ENCODE results near the gene LRRC8D. TPM values are rescaled to one million over a fixed set of nuclear protein-coding genes. Genes with fewer than 3 reads are reported as not detected.

Gene LRRC8D
- total RNA-seq, 1 experiment from 2014 or later: 66.7 TPM

- DNase-seq (ENCODE audit: low read depth): no peak
These were observed 45.7 kb downstream of the LRRC8D start for GRCh38 chr1:89866568-89866967.

GRCh38 chr1:89870998-89871397, 50.2 kb downstream of the LRRC8D start:
- DNase-seq (ENCODE audit: low read depth): peak; percentile 49

- no peak for DNase-seq (ENCODE audit: low read depth)
These were observed 51.1 kb downstream of the LRRC8D start for GRCh38 chr1:89871768-89872473.

- DNase-seq (ENCODE audit: low read depth): no peak
These were observed 51.7 kb downstream of the LRRC8D start for GRCh38 chr1:89872567-89872966.

GRCh38 chr1:89873288-89873687, 52.5 kb downstream of the LRRC8D start:
- peak; percentile 22 for DNase-seq (ENCODE audit: low read depth)

- peak; percentile 85 for DNase-seq (ENCODE audit: low read depth)
These were observed 52.9 kb downstream of the LRRC8D start for GRCh38 chr1:89873770-89874169.

- DNase-seq (ENCODE audit: low read depth): no peak
These were observed 55.6 kb downstream of the LRRC8D start for GRCh38 chr1:89876463-89876862.

GRCh38 chr1:89877756-89878155, 56.9 kb downstream of the LRRC8D start:
- DNase-seq (ENCODE audit: low read depth): no peak

GRCh38 chr1:89878256-89878655, 57.4 kb downstream of the LRRC8D start:
- no peak for DNase-seq (ENCODE audit: low read depth)

GRCh38 chr1:89880679-89881078, 59.8 kb downstream of the LRRC8D start:
- DNase-seq (ENCODE audit: low read depth): no peak

GRCh38 chr1:89881415-89882058, 60.7 kb downstream of the LRRC8D start:
- no peak for DNase-seq (ENCODE audit: low read depth)

GRCh38 chr1:89882348-89883029, 61.7 kb downstream of the LRRC8D start:
- DNase-seq (ENCODE audit: low read depth): no peak

GRCh38 chr1:89883030-89883379, 62.2 kb downstream of the LRRC8D start:
- no peak for DNase-seq (ENCODE audit: low read depth)

- no peak for DNase-seq (ENCODE audit: low read depth)
These were observed 64.1 kb downstream of the LRRC8D start for GRCh38 chr1:89884718-89885596.

GRCh38 chr1:89887270-89887669, 66.4 kb downstream of the LRRC8D start:
- peak; percentile 67 for DNase-seq (ENCODE audit: low read depth)

GRCh38 chr1:89887713-89888112, 66.9 kb downstream of the LRRC8D start:
- DNase-seq (ENCODE audit: low read depth): no peak

- peak; percentile 65 for DNase-seq (ENCODE audit: low read depth)
These were observed 67.9 kb downstream of the LRRC8D start for GRCh38 chr1:89888480-89889322.

GRCh38 chr1:89889323-89889615, 68.4 kb downstream of the LRRC8D start:
- no peak for DNase-seq (ENCODE audit: low read depth)

GRCh38 chr1:89890085-89890752, 69.4 kb downstream of the LRRC8D start:
- DNase-seq (ENCODE audit: low read depth): peak; percentile 100

- DNase-seq (ENCODE audit: low read depth): no peak
These were observed 72.0 kb downstream of the LRRC8D start for GRCh38 chr1:89892816-89893215.
